IPS-20b (cell line): Measurements from ENCODE around the gene SPOCK3.
"Not testable (repeated sequence)": the region's sequence is repeated elsewhere in the genome, so short reads cannot be mapped to it uniquely, and the experiment has no call there.

Experiments
- H3K27ac ChIP-seq: one replicate; pipeline ENCODE4 v1.5.1; 2013; ENCODE audit warnings: low read length
- H3K27me3 ChIP-seq: 2 replicates; pipeline ENCODE4 v1.6.1; 2013; ENCODE audit warnings: mild to moderate bottlenecking, low read length, inconsistent platforms; ENCODE audit not compliant: insufficient read depth
- H3K36me3 ChIP-seq: 2 replicates; pipeline ENCODE4 v1.6.1; 2013; ENCODE audit warnings: low read depth, mild to moderate bottlenecking, inconsistent platforms, low read length, moderate library complexity; ENCODE audit not compliant: insufficient read depth
- H3K4me1 ChIP-seq: 2 replicates; pipeline ENCODE4 v1.6.1; 2013; ENCODE audit warnings: mild to moderate bottlenecking, control low read depth, inconsistent platforms, low read length, moderate library complexity; ENCODE audit not compliant: insufficient read depth
- H3K4me3 ChIP-seq: 2 replicates; pipeline ENCODE4 v1.5.1; 2013; ENCODE audit warnings: mild to moderate bottlenecking, low read length, inconsistent platforms
- H3K9ac ChIP-seq: 2 replicates; pipeline ENCODE4 v1.6.1; 2013; ENCODE audit warnings: low read depth, mild to moderate bottlenecking, inconsistent platforms, low read length, moderate library complexity
- H3K9me3 ChIP-seq: 2 replicates; pipeline ENCODE4 v1.6.1; 2013; ENCODE audit warnings: mild to moderate bottlenecking, low read depth, low read length, inconsistent platforms; ENCODE audit not compliant: insufficient read depth

Gene SPOCK3

GRCh38 chr4:167234316-167234881 is at the start of gene SPOCK3:
SPOCK3 (minus strand) TSS chr4:167234494.
- no peak within 1 kb of the TSS for H3K27ac ChIP-seq
- H3K4me3 ChIP-seq = peak within 1 kb of the TSS; percentile 69
- H3K9me3 ChIP-seq = no peaks in the 10 kb centered on the region
- no peaks in the 10 kb centered on the region for H3K36me3 ChIP-seq
- H3K4me1 ChIP-seq = no peaks in the 10 kb centered on the region; the same call in 1 of the 2 replicates
- peaks cover 58% of the 10 kb centered on the region for H3K27me3 ChIP-seq
- no peak within 1 kb of the TSS for H3K9ac ChIP-seq

- no peak overlapping the region for H3K9ac ChIP-seq
- no peak overlapping the region for H3K4me3 ChIP-seq
- no peaks in the 10 kb centered on the region for H3K27me3 ChIP-seq
- no peaks in the 10 kb centered on the region for H3K4me1 ChIP-seq
- no peaks in the 10 kb centered on the region for H3K9me3 ChIP-seq
- no peaks in the 10 kb centered on the region for H3K36me3 ChIP-seq
- no peak overlapping the region for H3K27ac ChIP-seq
Measured at GRCh38 chr4:167282171-167282864, 48.0 kb upstream of the SPOCK3 start.

- not testable (repeated sequence) for H3K9ac ChIP-seq, H3K36me3 ChIP-seq, H3K9me3 ChIP-seq, H3K27me3 ChIP-seq, H3K4me1 ChIP-seq, H3K27ac ChIP-seq, H3K4me3 ChIP-seq
Measured at GRCh38 chr4:167281545-167281944, 47.3 kb upstream of the SPOCK3 start.

GRCh38 chr4:167274351-167274750 is 40.1 kb upstream of the SPOCK3 start:
- no peak overlapping the region for H3K27ac ChIP-seq
- H3K9me3 ChIP-seq = no peaks in the 10 kb centered on the region
- H3K4me1 ChIP-seq = no peaks in the 10 kb centered on the region
- no peak overlapping the region for H3K4me3 ChIP-seq
- H3K9ac ChIP-seq = no peak overlapping the region
- no peaks in the 10 kb centered on the region for H3K36me3 ChIP-seq
- H3K27me3 ChIP-seq = no peaks in the 10 kb centered on the region

- no peaks in the 10 kb centered on the region for H3K27me3 ChIP-seq
- no peak overlapping the region for H3K9ac ChIP-seq
- no peaks in the 10 kb centered on the region for H3K36me3 ChIP-seq
- peaks cover 5% of the 10 kb centered on the region; the same call in 1 of the 2 replicates for H3K4me1 ChIP-seq
- no peak overlapping the region for H3K27ac ChIP-seq
- no peaks in the 10 kb centered on the region for H3K9me3 ChIP-seq
- no peak overlapping the region for H3K4me3 ChIP-seq
Measured at GRCh38 chr4:167265231-167265630, 30.9 kb upstream of the SPOCK3 start.

- Histone ChIP-seq H3K36me3 (no peaks in the 10 kb centered on the region), H3K9ac (no peak overlapping the region)
Measured at GRCh38 chr4:167248271-167248670, 14.0 kb upstream of the SPOCK3 start.

GRCh38 chr4:167239627-167240026 is 5.3 kb upstream of the SPOCK3 start:
- H3K4me3 ChIP-seq = no peak overlapping the region
- H3K27me3 ChIP-seq = peaks cover 25% of the 10 kb centered on the region
- no peak overlapping the region for H3K27ac ChIP-seq
- no peaks in the 10 kb centered on the region for H3K9me3 ChIP-seq
- no peak overlapping the region for H3K9ac ChIP-seq
- H3K4me1 ChIP-seq = no peaks in the 10 kb centered on the region
- H3K36me3 ChIP-seq = no peaks in the 10 kb centered on the region

More at GRCh38 chr4:167248271-167248670, 14.0 kb upstream of the SPOCK3 start:
- no peaks in the 10 kb centered on the region for H3K4me1 ChIP-seq
- no peak overlapping the region for H3K27ac ChIP-seq
- no peaks in the 10 kb centered on the region for H3K27me3 ChIP-seq
- no peak overlapping the region for H3K4me3 ChIP-seq
- H3K9me3 ChIP-seq = no peaks in the 10 kb centered on the region

GRCh38 chr4:167238226-167238625 is 3.9 kb upstream of the SPOCK3 start:
- Histone ChIP-seq H3K27ac (no peak overlapping the region), H3K4me3 (no peak overlapping the region), H3K9me3 (no peaks in the 10 kb centered on the region), H3K9ac (no peak overlapping the region), H3K4me1 (no peaks in the 10 kb centered on the region; the same call in 1 of the 2 replicates), H3K27me3 (peaks cover 39% of the 10 kb centered on the region), H3K36me3 (no peaks in the 10 kb centered on the region)

GRCh38 chr4:167233685-167234315 is 494 bp downstream of the SPOCK3 start:
- H3K9ac ChIP-seq = no peak overlapping the region
- H3K9me3 ChIP-seq = no peaks in the 10 kb centered on the region
- no peak overlapping the region for H3K27ac ChIP-seq
- H3K27me3 ChIP-seq = peaks cover 58% of the 10 kb centered on the region
- no peaks in the 10 kb centered on the region for H3K36me3 ChIP-seq
- H3K4me3 ChIP-seq = peak overlapping the region; percentile 69
- H3K4me1 ChIP-seq = no peaks in the 10 kb centered on the region; the same call in 1 of the 2 replicates

- H3K9me3 ChIP-seq = no peaks in the 10 kb centered on the region
- no peak overlapping the region for H3K9ac ChIP-seq
- peaks cover 58% of the 10 kb centered on the region for H3K27me3 ChIP-seq
- peak overlapping the region; percentile 69 for H3K4me3 ChIP-seq
- no peak overlapping the region for H3K27ac ChIP-seq
- H3K4me1 ChIP-seq = no peaks in the 10 kb centered on the region; the same call in 1 of the 2 replicates
- H3K36me3 ChIP-seq = no peaks in the 10 kb centered on the region
Measured at GRCh38 chr4:167232805-167233684, 1.2 kb downstream of the SPOCK3 start.

- Histone ChIP-seq H3K9ac (no peak overlapping the region), H3K27me3 (peaks cover 44% of the 10 kb centered on the region), H3K27ac (no peak overlapping the region), H3K36me3 (no peaks in the 10 kb centered on the region), H3K9me3 (no peaks in the 10 kb centered on the region), H3K4me3 (no peak overlapping the region), H3K4me1 (no peaks in the 10 kb centered on the region; the same call in 1 of the 2 replicates)
Measured at GRCh38 chr4:167230744-167231143, 3.5 kb downstream of the SPOCK3 start.
